Urothelium cell line (cell line): ENCODE measurements around the gene RDH14.

ENCODE experiments used
- DNase-seq: peaks from one replicate; pipeline ENCODE4 v3.0.0; 2011; ENCODE audit warnings: low spot score, mixed read lengths
- FAIRE-seq: peaks from 2 replicates; lab custom pipeline; 2011; peaks lifted over from hg19 to GRCh38; lab: Jason Lieb, UNC

The RDH14 gene

GRCh38 chr2:18566145-18566769 lies 5.8 kb upstream of the RDH14 start:
- no peak for DNase-seq

GRCh38 chr2:18560797-18561085 lies 288 bp upstream of the RDH14 start:
- FAIRE-seq (no peak), DNase-seq (no peak)

More at GRCh38 chr2:18566145-18566769, 5.8 kb upstream of the RDH14 start:
- FAIRE-seq, result no peak

GRCh38 chr2:18559531-18560030 lies 872 bp downstream of the RDH14 start:
- DNase-seq (no peak), FAIRE-seq (no peak)

GRCh38 chr2:18558458-18558857 lies 2.0 kb downstream of the RDH14 start:
- FAIRE-seq, result no peak

GRCh38 chr2:18557121-18557520 lies 3.3 kb downstream of the RDH14 start:
- no peak for FAIRE-seq
- no peak for DNase-seq

More at GRCh38 chr2:18558458-18558857, 2.0 kb downstream of the RDH14 start:
- no peak for DNase-seq

- no peak for FAIRE-seq
- DNase-seq, result no peak
These were observed 7.9 kb downstream of the RDH14 start for GRCh38 chr2:18552351-18553077.

GRCh38 chr2:18551623-18552022 lies 8.8 kb downstream of the RDH14 start:
- DNase-seq (no peak), FAIRE-seq (no peak)

GRCh38 chr2:18551169-18551568 lies 9.3 kb downstream of the RDH14 start:
- no peak for DNase-seq
- no peak for FAIRE-seq

- FAIRE-seq (no peak), DNase-seq (no peak)
These were observed 10.0 kb downstream of the RDH14 start for GRCh38 chr2:18550433-18550832.

- DNase-seq (no peak), FAIRE-seq (no peak)
These were observed 11.4 kb downstream of the RDH14 start for GRCh38 chr2:18549083-18549482.

GRCh38 chr2:18548621-18549020 lies 11.8 kb downstream of the RDH14 start:
- DNase-seq, result no peak
- no peak for FAIRE-seq

GRCh38 chr2:18546567-18546966 lies 13.9 kb downstream of the RDH14 start:
- DNase-seq (no peak), FAIRE-seq (no peak)

GRCh38 chr2:18545384-18545783 lies 15.1 kb downstream of the RDH14 start:
- FAIRE-seq (no peak), DNase-seq (no peak)

- FAIRE-seq, result no peak
These were observed 16.3 kb downstream of the RDH14 start for GRCh38 chr2:18544171-18544570.

GRCh38 chr2:18540872-18541271 lies 19.6 kb downstream of the RDH14 start:
- FAIRE-seq (no peak), DNase-seq (no peak)

More at GRCh38 chr2:18544171-18544570, 16.3 kb downstream of the RDH14 start:
- DNase-seq, result no peak

GRCh38 chr2:18536697-18537096 lies 23.8 kb downstream of the RDH14 start:
- DNase-seq (no peak), FAIRE-seq (no peak)

GRCh38 chr2:18536100-18536499 lies 24.4 kb downstream of the RDH14 start:
- DNase-seq, result no peak
- FAIRE-seq, result no peak

GRCh38 chr2:18531194-18531593 lies 29.3 kb downstream of the RDH14 start:
- FAIRE-seq (no peak), DNase-seq (no peak)

GRCh38 chr2:18527822-18528221 lies 32.6 kb downstream of the RDH14 start:
- no peak for FAIRE-seq
- no peak for DNase-seq

- FAIRE-seq, result no peak
- DNase-seq, result no peak
These were observed 33.1 kb downstream of the RDH14 start for GRCh38 chr2:18527326-18527725.

- FAIRE-seq (no peak), DNase-seq (no peak)
These were observed 34.0 kb downstream of the RDH14 start for GRCh38 chr2:18526429-18526828.

- FAIRE-seq (no peak), DNase-seq (no peak)
These were observed 34.6 kb downstream of the RDH14 start for GRCh38 chr2:18525852-18526251.
